HG03280 (cell line): Measurements from ENCODE around the gene VPS72.
A peak's percentile ranks its signal among the peaks of the same experiment; 100 is the strongest.

Experiments
- ATAC-seq: cut with Tn5 transposase; IDR thresholded peaks from one replicate; pipeline ENCODE4 v1.9.1; 2021; ENCODE audit warnings: mild to moderate bottlenecking, moderate library complexity; ENCODE audit not compliant: unreplicated experiment

The VPS72 gene

DNA sequence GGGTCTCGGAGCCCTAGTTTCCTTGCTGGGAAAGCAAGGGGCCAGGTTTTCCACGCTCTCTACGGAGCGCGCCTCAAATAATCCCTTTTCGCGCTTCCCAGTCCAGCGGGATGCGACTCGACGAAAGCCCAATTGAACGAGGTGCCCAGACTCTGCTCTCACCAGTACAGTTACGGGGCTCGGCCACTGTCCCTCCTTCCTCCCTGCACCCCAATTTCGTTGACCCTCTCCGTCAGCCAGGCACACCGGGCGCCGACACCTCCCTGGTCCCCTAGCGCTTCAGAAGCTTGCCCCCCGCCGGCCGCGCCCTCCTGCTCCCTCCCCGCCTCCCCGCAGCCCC lies 44.0 kb downstream of the VPS72 start:
- no peak for ATAC-seq

GRCh38 chr1:151145304-151146071 lies 44.5 kb downstream of the VPS72 start:
- ATAC-seq: no peak

GRCh38 chr1:151144474-151145303 lies 45.3 kb downstream of the VPS72 start:
- ATAC-seq: no peak

- no peak for ATAC-seq
These were observed 46.0 kb downstream of the VPS72 start for GRCh38 chr1:151143986-151144385.

- no peak for ATAC-seq
These were observed 47.0 kb downstream of the VPS72 start for GRCh38 chr1:151143057-151143435.

GRCh38 chr1:151142411-151143056 lies 47.5 kb downstream of the VPS72 start:
- no peak for ATAC-seq

- no peak for ATAC-seq
These were observed 52.2 kb downstream of the VPS72 start for GRCh38 chr1:151137789-151138188.

- no peak for ATAC-seq
These were observed 54.3 kb downstream of the VPS72 start for GRCh38 chr1:151135433-151136385.

- no peak for ATAC-seq
These were observed 55.0 kb downstream of the VPS72 start for GRCh38 chr1:151134991-151135390.

DNA sequence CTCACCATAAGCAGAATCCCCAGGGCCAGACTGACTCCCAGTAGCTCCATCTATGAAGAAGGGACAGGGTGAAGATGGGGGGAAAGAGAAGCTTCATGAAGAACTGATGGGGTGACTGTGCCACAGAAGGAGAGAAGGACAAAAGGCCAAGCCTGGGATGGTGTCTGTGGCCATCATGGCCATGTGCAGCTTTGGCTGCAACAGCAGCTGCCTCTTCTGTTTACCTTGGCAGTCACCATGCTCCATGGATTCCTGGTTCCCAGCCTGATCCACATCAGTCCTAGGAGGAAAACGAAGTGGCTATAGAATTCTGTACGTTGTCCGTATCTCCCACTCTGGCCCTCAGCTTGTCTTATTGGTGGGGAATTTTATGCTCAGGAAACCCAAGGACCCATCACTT lies 55.6 kb downstream of the VPS72 start:
- no peak for ATAC-seq

DNA sequence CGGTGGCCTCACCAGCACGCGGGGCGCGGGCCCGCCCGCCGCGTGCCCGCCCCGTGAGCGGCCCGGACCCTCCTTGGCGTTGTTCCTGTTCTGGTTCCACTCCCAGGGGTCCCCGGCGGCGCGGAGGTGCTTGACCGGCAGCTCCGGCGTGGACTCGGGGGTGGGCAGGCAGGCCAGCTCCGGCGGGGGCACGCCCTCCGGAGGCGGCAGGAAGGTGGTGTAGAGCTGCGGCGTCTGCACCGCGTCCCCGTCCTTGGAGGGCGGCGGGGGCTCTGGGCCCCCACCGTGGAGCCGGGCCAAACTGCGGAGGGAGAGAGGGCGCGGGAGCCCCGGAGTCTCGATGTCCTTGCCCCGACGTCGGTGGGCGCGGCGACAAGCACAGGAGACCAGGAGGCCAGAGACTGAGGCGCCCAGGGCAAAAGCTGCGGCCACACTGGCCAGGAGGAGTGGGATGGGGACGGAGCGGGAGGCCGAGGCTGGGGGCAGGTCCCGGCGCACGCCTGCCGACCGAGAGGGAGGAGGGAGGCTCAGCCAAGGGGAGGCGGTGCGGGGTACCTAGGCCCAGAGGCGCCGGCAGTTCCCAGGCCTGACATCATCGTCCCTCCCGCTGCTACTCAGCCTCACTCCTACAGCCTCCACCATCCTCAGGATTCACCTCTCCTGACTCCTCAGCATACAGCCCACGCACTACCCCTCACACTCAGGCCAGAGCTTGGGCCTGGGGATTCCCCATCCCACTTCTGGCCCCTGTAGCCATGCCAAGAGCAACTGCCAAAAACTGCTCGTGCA lies 56.8 kb downstream of the VPS72 start:
- no peak for ATAC-seq

DNA sequence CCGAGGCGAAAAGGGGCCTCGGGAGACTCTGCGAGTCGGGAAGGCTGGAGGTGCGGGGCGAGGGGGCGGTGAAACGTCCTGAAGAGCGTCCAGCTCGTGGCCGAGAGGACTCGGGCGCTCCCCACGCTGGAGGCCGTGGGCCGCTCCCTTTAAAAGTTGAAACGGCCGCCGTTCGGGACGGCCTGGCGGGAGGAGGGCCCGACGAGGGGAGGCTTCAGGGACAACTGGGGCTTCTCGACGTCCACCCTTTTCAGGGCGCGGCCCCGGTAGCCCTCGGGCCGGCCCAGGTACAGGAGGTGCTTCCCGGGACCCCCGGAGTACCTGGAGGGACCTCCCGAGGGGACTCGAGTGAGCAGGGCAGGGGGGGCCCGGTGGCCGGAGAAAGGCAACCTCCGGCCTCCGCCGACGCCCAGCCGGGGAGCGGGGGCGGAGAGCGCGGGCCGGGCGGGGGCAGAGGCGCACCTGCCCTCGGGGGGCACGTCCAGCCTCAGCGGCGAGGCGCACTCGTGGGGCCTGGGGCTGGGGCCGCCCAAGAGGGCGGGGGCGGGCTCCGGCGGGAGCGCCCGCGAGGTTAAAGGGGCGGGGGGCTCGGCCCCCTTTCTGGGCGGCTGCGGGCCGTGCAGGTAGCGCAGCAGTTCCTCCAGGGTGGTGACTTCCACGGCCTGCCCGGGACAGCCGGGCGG lies 57.5 kb downstream of the VPS72 start:
- ATAC-seq: no peak

DNA sequence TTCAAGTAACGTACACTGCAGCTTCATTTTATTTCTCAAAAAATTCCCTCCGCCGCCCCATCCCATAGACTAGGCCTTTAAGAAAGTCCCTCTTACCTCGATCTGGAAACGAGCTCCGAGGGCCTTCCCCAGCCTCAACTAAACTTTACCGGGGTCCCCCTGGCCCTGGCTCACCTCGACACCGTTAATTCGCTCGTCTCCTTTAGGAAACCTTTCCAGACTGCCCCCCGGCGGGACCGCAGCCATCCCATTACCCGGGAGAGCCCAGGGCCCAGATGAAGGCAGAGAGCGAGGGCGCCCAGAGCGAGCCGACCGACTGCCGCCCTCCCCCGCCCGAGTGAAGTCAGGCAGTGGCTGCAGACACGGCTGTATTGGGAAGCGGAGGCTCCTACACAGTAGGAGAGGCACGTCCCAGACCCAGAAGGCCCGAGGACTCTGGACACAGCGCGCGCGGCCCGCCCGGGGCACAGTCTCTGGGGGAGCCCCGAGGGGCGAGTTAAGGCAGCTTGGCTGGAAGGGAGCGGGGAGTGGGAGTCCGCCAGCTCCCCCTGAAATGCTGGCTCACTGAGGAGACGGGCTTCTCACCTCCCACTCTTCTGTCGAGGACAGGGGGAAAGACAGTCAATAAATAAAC lies 58.2 kb downstream of the VPS72 start:
- no peak for ATAC-seq

DNA sequence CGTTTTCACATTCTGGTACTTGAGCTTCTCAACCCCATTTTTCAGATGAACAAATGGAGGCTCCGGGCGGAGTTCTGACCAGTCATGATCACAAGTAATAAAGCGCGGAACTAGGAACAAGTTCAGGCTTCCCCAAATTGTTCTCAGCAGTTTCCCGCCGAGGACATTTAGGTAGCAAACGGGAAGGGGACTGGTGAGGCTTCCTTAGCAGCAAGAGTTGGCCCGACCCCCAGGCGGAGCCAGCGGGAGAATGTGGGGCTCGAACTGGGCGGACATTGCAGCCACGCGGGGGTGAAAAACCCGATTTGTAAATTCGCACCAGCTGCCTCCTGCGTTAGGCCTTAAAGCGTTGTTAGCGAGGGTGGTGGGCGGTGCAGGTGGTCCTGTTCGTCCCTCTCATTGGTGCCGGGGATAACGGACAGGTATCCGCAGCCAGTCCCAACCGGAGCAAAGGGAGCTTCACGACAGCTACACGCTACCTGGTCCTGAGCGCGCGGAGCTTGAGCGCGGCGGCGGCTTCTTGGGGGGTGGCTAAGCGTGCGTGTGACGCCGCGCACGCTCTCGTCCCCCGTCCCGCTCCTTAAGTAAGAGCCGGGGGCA lies 58.9 kb downstream of the VPS72 start:
- peak; percentile 79 for ATAC-seq

DNA sequence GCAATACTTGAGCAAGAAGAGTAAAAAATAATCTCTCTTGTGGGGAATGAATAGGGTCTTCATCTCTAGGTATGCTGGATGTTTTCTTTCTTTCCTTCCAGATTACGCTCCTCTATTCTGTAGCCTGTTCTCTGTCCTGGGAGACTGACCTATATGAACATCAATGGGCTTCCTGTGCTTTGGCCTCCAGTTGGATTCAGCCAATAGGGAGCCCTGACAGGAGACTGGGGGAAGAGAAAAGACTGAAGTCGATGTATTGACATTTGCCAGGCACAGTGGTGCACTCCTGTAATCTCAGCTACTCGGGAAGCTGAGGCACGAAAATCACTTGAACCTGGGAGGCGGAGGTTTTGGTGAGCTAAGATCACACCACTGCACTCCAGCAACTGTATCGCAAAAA lies 61.2 kb downstream of the VPS72 start:
- no peak for ATAC-seq
